NOMO-1 (cell line): ENCODE results near the gene ADGRG1.

ENCODE experiments used
- DNase-seq, 2 experiments: peaks; one replicate each; lab custom pipeline; 2025; ENCODE audit not compliant: unreplicated experiment in 2 of 2; lab: John Stamatoyannopoulos, UW

ADGRG1 gene

GRCh38 chr16:57714047-57714446 lies 85.6 kb downstream of the ADGRG1 start:
- no peak for DNase-seq
